ENCODE data around the gene GMEB1. TPM values are rescaled to one million over a fixed set of nuclear protein-coding genes. Genes with fewer than 3 reads are reported as not detected.
"Not testable (repeated sequence)": the region's sequence is repeated elsewhere in the genome, so short reads cannot be mapped to it uniquely, and the experiment has no call there.

The GMEB1 gene
- total RNA-seq, result 10 to 100 TPM; 21.4 to 21.8 TPM

DNA sequence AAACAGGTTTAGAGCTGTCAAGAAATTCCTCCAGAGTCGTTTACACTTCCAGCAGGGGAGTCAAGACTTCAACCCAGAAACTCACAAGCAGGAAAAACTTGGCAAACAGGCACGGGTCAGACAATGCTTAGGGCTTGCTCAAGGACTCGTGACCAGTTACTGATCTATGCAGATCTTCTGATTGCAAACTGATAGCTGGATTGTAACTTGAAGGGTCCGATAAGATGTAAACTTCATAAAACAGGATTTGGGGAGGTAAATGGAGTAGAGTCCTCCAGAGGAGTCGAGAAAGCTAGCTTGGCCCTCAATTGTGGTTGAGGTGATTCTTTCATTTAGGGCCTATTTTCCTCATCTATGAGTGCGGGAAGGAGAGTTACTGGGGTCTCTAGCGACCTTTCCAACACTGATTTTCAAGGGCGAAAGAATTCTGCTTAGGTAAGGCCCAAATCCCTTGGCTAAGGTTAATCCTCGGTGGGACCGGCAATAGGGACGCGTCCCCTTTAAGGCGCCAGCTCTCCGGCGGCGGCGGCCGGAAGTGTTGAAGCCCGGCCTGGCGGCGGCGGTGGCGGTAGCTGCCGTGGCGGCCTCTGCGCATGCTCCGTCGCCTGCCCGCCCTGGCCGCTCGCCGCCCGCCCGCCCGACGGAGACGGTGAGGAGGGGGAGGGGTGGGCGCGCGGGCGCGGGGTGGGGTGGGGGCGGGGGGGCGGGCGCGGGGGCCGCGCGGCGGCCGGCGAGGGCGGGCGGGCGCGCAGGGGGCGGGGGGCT, at the start of gene GMEB1:
Gene GMEB1 (plus strand): TSS at position 594 of the 765 bp plus-strand sequence. CDS start 14,829 bp downstream, outside the sequence.
- ChIA-PET POLR2A (interaction anchor here (0.6 to 3.3 kb wide), 7 partner anchors 11 to 263 kb away, joined by 4 to 63 read pairs (median 12); partner anchors contain the start of genes RNU11, TAF12 and YTHDF2), CTCF (interaction anchor here (1.0 to 2.6 kb wide), 3 partner anchors 21 to 68 kb away, joined by 3 to 17 read pairs (median 8); partner anchors contain the start of genes TAF12 and YTHDF2)

- POLR2A ChIA-PET, result interaction anchor here (0.6 kb wide), 2 partner anchors 16 to 17 kb away, joined by 4 to 5 read pairs; no protein-coding TSS in a partner anchor
- CTCF ChIA-PET, result interaction anchor here (0.6 kb wide), 1 partner anchor 103 kb away, joined by 3 read pairs; no protein-coding TSS in a partner anchor
Observed at GRCh38 chr1:28631713-28632112, 36.9 kb upstream of the GMEB1 start.

DNA sequence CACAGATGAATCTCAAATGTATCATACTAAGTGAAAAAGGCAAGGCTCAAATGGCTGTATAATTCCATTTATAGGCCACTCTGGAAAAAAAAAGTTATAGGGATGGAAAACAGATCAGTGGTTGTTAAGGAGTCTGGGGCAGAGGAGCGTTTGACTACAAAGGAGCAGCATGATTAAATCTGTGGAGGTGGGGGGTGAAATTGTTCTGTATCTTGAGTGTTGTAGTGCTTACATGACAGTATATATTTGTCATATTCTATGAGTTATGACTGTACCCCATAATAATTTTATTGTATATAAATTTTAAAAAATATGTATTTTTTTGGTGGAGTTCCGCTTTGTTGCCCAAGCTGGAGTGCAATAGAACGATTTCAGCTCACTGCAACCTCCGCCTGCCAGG, 36.0 kb upstream of the GMEB1 start:
- POLR2A ChIA-PET, result no interaction called here
- CTCF ChIA-PET, result no interaction called here

DNA sequence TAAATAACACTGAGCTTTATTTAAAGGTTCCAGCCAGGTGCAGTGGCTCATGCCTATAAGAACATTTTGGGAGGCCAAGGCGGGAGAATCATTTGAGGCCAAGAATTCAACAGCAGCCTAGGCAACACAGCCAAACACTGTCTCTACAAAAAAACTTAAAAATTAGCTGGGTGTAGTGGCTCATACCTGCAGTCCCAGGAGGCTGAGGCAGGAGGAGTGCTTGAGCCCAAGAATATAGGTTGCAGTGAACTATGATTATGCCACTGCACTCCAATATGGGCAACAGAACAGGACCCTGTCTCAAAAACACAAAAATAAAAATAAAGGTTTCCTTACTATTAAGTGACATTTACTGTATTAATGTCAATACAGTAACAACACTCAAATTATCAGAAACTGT, 27.8 kb upstream of the GMEB1 start:
- ChIA-PET CTCF (interaction anchor here (0.5 to 1.6 kb wide), 2 partner anchors 241 to 441 kb away, joined by 3 read pairs; no protein-coding TSS in a partner anchor), POLR2A (no interaction called here)

GRCh38 chr1:28642056-28642846, 26.3 kb upstream of the GMEB1 start:
- POLR2A ChIA-PET, result interaction anchor here (0.5 to 3.0 kb wide), 9 partner anchors 15 to 136 kb away, joined by 3 to 36 read pairs (median 4); partner anchors contain the start of genes GMEB1, RCC1 and YTHDF2
- CTCF ChIA-PET, result interaction anchor here (1.4 to 1.6 kb wide), 4 partner anchors 27 to 239 kb away, joined by 3 to 8 read pairs (median 4); partner anchors contain the start of genes GMEB1 and YTHDF2

DNA sequence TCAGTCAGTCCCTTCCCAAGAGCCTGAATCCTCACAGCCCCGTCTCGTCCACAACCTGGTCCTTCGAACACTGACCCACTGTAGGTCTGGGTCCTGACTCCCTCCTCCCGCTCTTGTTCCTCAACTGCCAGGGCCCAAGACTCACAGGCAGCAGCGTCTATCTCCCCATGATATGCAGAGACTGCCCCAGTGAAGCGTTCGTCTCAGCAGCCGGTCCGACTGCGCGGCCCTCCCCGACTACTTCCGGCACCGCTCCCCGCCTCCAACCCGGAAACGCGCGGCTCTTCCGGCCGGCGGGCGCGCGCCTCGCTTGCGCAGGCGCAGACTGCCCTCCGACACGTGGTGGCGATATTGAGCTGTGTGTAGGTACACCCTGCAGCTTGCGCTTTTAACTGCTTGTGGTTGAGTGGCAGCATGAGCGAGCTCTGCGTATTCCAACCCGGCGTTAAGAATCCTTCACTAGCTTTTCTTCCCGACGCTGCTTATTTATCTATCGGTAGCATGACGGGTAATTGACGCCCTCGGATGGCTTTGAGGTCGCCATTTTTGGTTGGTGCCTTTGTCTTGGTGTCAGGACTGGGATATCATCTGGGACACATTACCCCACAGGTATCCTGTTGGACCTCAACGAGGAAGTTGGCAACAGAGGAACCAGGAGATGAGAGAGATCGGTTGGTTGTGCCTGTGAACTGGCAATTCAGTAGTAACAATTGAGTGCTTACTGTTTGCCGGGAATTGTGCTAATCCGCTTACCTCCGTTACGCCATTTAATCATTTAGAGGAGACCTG, 25.5 kb upstream of the GMEB1 start, which contains the start of gene TAF12:
Gene TAF12 (minus strand): TSS at position 221 of the 789 bp plus-strand sequence. CDS start 20,986 bp downstream, outside the sequence.
- POLR2A ChIA-PET, result interaction anchor here (0.5 to 3.0 kb wide), 16 partner anchors 16 to 314 kb away, joined by 3 to 36 read pairs (median 4); partner anchors contain the start of genes GMEB1, MED18, RCC1 and YTHDF2
- CTCF ChIA-PET, result interaction anchor here (0.6 to 1.4 kb wide), 6 partner anchors 23 to 539 kb away, joined by 3 to 8 read pairs (median 4); partner anchors contain the start of genes GMEB1, SRSF4 and YTHDF2

DNA sequence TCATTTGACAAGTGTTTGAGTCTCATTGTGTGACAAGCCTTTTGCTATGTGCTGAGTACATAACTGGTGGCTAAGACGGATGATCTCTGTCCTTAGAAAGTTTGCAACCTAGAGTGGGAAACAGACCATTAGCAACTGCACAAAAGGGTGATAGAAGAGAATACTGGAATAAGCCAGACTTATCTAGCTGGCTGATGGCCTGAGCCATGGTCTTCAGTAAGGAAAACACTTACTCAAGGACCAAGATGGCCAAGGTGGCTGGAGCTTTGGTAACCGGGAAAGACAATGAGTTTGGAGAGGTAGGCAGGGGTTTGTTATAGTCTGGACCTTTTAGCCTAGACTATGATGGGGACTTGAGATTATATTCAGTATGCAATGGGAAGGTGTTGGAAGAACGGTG, 24.1 kb upstream of the GMEB1 start:
- CTCF ChIA-PET, result interaction anchor here (0.6 to 1.4 kb wide), 3 partner anchors 15 to 537 kb away, joined by 3 to 4 read pairs (median 3); partner anchors contain the start of gene SRSF4
- POLR2A ChIA-PET, result interaction anchor here (0.6 to 3.0 kb wide), 5 partner anchors 24 to 139 kb away, joined by 3 to 36 read pairs (median 17); partner anchors contain the start of genes GMEB1, RCC1 and YTHDF2

DNA sequence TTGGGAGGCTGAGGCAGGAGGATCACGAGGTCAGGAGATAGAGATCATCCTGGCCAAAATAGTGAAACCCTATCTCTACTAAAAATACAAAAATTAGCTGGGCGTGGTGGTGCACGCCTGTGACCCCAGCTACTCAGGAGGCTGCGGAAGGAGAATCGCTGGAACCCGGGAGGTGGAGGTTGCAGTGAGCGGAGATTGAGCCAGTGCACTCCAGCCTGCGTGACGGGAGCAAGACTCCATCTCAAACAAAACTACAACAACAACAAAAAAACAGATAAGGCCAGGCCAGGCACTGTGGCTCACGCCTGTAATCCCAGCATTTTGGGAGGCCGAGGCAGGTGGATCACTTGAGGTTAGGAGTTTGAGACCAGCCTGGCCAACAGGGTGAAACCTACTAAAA, 23.2 kb upstream of the GMEB1 start:
- CTCF ChIA-PET, result not testable (repeated sequence)
- POLR2A ChIA-PET, result interaction anchor here (0.6 kb wide), 1 partner anchor 20 kb away, joined by 3 read pairs; no protein-coding TSS in a partner anchor

- CTCF ChIA-PET, result no interaction called here
- POLR2A ChIA-PET, result interaction anchor here (0.6 to 3.8 kb wide), 3 partner anchors 19 to 64 kb away, joined by 3 to 52 read pairs (median 3); no protein-coding TSS in a partner anchor
Observed at GRCh38 chr1:28646040-28646439, 22.5 kb upstream of the GMEB1 start.

DNA sequence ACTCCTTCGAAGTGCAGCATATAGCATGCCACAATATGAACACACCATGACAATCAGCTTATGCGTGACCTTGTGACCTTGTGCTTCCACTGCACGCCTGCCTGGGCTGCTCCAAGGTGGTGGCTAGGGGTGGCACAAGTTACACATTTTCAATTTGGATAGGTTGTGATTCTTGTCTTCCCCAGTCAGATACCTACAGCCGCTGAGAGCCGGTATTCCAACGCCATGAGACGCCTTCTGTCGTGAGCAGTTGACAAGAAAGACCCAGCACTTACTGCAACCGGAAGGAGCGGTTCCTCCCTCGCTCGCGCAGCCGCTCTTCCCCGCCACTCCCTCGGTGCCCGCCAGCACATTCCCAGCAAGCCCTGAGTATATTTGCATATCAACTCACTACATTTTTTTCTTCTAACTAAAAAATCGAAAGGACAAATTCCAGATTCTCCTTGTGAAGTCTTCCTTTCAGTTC, 20.5 kb upstream of the GMEB1 start:
- ChIA-PET POLR2A (interaction anchor here (0.6 to 3.8 kb wide), 24 partner anchors 18 to 399 kb away, joined by 3 to 63 read pairs (median 5); partner anchors contain the start of genes GMEB1, MED18, PHACTR4 and RCC1), CTCF (interaction anchor here (0.6 to 1.4 kb wide), 4 partner anchors 19 to 89 kb away, joined by 3 read pairs; partner anchors contain the start of gene YTHDF2)

DNA sequence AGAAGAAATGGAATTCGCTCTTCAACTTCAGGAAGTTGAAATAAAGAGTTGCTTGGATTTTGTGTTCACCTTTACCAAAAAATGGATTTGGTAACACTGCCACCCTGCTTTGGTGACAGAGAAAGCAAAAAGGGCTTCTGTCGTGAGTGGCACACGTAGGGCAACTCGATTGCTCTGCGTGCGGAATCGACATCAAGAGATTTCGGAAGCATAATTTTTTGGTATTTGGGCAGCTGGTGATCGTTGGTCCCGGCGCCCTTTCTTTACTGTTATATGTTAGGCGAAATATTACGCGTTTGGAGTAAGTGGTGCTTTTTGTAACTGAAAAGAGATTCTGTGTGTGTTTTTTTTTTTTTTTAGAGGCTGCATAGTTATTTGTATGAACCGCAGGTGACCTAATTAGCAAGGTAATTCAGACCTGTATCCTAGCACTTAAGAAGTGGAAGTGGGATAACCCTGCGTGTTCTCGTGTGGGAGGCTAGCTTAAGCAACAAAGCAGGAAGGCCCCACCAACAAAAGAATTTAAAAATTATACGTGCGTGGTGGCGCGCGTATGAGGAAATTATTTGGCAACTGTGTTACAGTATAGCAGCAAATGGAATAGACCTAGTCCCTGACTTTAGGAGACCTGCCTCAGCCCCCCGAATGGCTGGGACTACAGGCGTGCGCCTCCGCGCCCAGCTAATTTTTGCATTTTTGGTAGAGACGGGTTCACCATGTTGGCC, 19.9 kb upstream of the GMEB1 start, which contains the start of gene RNU11:
Gene RNU11 (plus strand): TSS at position 127 of the 725 bp plus-strand sequence.
- CTCF ChIA-PET, result interaction anchor here (0.6 to 1.4 kb wide), 5 partner anchors 18 to 88 kb away, joined by 3 read pairs; partner anchors contain the start of gene YTHDF2
- POLR2A ChIA-PET, result interaction anchor here (0.6 to 3.8 kb wide), 24 partner anchors 17 to 533 kb away, joined by 3 to 63 read pairs (median 4); partner anchors contain the start of genes GMEB1, PHACTR4, RCC1 and SRSF4

GRCh38 chr1:28653063-28653462, 15.5 kb upstream of the GMEB1 start:
- POLR2A ChIA-PET, result not testable (repeated sequence)
- CTCF ChIA-PET, result interaction anchor here (1.9 kb wide), 1 partner anchor 224 kb away, joined by 5 read pairs; no protein-coding TSS in a partner anchor

- POLR2A ChIA-PET, CTCF ChIA-PET: not testable (repeated sequence)
Observed at GRCh38 chr1:28653870-28654269, 14.7 kb upstream of the GMEB1 start.

- POLR2A ChIA-PET, result not testable (repeated sequence)
- CTCF ChIA-PET, result interaction anchor here (0.7 kb wide), 1 partner anchor 223 kb away, joined by 4 read pairs; no protein-coding TSS in a partner anchor
Observed at GRCh38 chr1:28655448-28656311, 12.9 kb upstream of the GMEB1 start.

DNA sequence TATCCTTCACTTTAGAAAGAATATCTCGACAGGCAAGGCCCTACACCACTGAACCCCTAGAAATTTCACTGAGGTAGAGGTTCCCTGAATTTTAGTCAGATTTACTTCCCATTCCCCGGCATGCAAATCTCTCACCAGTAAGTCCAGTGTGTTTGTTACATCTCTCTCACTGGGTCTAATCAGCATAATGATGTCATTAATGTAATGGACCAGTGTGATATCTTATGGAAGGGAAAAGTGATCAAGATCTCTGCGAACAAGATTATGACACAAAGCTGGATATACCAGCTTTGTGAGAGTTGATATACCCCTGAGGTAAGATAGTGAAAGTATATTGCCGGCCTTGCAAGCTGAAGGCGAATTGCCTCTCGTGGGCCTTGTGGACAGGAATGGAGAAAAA, 12.2 kb upstream of the GMEB1 start:
- ChIA-PET CTCF (interaction anchor here (1.0 kb wide), 1 partner anchor 221 kb away, joined by 3 read pairs; no protein-coding TSS in a partner anchor), POLR2A (no interaction called here)

- ChIA-PET POLR2A (no interaction called here), CTCF (interaction anchor here (0.6 kb wide), 2 partner anchors 37 to 214 kb away, joined by 3 to 4 read pairs; no protein-coding TSS in a partner anchor)
Observed at GRCh38 chr1:28663871-28664470, 4.6 kb upstream of the GMEB1 start.

Data from activated CD8-positive, alpha-beta memory T cell treated with anti-CD3 and anti-CD28 coated beads for 36 hours (primary cell).